Upper lobe of right lung (tissue), 1 donor: ENCODE measurements around the gene ZNF688. TPM values are rescaled to one million over a fixed set of nuclear protein-coding genes. Genes with fewer than 3 reads are reported as not detected.

Experiments
- ATAC-seq: fragments of 200-7000 bp; cut with Tn5 transposase; one replicate; pipeline ENCODE4 v1.9.1; 2020; ENCODE audit warnings: mild to moderate bottlenecking, moderate library complexity
- DNase-seq: peaks from one replicate; pipeline ENCODE4 v3.0.0-alpha.2; 2020
- H3K27ac ChIP-seq: fragments of 200-600 bp; one replicate; pipeline ENCODE4 v1.8.0; 2022
- H3K27me3 ChIP-seq: fragments of 200-600 bp; one replicate; pipeline ENCODE4 v1.8.0; 2022; ENCODE audit warnings: mild to moderate bottlenecking
- H3K36me3 ChIP-seq: fragments of 200-600 bp; one replicate; pipeline ENCODE4 v1.8.0; 2022
- H3K4me1 ChIP-seq: fragments of 200-600 bp; one replicate; pipeline ENCODE4 v1.8.0; 2022
- H3K4me3 ChIP-seq: fragments of 200-600 bp; one replicate; pipeline ENCODE4 v1.8.0; 2022; ENCODE audit warnings: mild to moderate bottlenecking
- H3K9me3 ChIP-seq: fragments of 200-600 bp; one replicate; pipeline ENCODE4 v1.8.0; 2022
- CTCF ChIP-seq: fragments of 200-600 bp; IDR thresholded peaks from one replicate; pipeline ENCODE4 v1.8.0; 2022; ENCODE audit warnings: antibody characterized with exemption
- intact Hi-C: fragments of 100-400 bp; cut with DNase I; formaldehyde crosslinking; loops from one replicate; pipeline ENCODE4 v1.11.0; 2022
- total RNA-seq: library from RNA; stranded (reverse); fragmentation: NEBNext Ultra II Directional; extraction: Animal tissue kit (Norgen Biotek cat#: 25700); gene quantifications from one replicate; pipeline ENCODE4 v1.2.1, GENCODE V29; 2021
- donor health status: DM: no; HTN: yes; CAD: no; lungs with severe emphysema.

ZNF688 gene
- total RNA-seq, 1 donor from 2014 or later = 13.1 TPM

GRCh38 chr16:30609926-30610839 lies 38.7 kb upstream of the ZNF688 start, which contains the start of gene ZNF689:
Gene ZNF689, minus strand, starts transcription at chr16:30610389. Its CDS starts 348 bp downstream, at chr16:30610041.
- H3K9me3 ChIP-seq = no peaks in the 10 kb centered on the region
- peak within 1 kb of the TSS; percentile 99 for H3K4me3 ChIP-seq
- ATAC-seq = peak; percentile 97
- peaks cover 30% of the 10 kb centered on the region for H3K36me3 ChIP-seq
- no peak for TF ChIP-seq CTCF
- peaks cover 9% of the 10 kb centered on the region for H3K4me1 ChIP-seq
- peak within 1 kb of the TSS; percentile 99 for H3K27ac ChIP-seq
- no peaks in the 10 kb centered on the region for H3K27me3 ChIP-seq
- intact Hi-C loops = no loop called here
- peak; percentile 92 for DNase-seq

GRCh38 chr16:30609002-30609925 lies 37.8 kb upstream of the ZNF688 start:
- no peaks in the 10 kb centered on the region for H3K27me3 ChIP-seq
- peaks cover 39% of the 10 kb centered on the region for H3K36me3 ChIP-seq
- intact Hi-C loops = no loop called here
- H3K9me3 ChIP-seq = no peaks in the 10 kb centered on the region
- DNase-seq (peak; percentile 86), ATAC-seq (peak; percentile 75)
- H3K4me1 ChIP-seq = peaks cover 9% of the 10 kb centered on the region
- peak overlapping the region; percentile 99 for H3K4me3 ChIP-seq
- no peak for TF ChIP-seq CTCF
- H3K27ac ChIP-seq = peak overlapping the region; percentile 99

GRCh38 chr16:30606004-30606403 lies 34.5 kb upstream of the ZNF688 start:
- Histone ChIP-seq H3K4me3 (no peak overlapping the region), H3K36me3 (peaks cover 61% of the 10 kb centered on the region), H3K4me1 (peaks cover 9% of the 10 kb centered on the region), H3K27me3 (no peaks in the 10 kb centered on the region), H3K27ac (no peak overlapping the region), H3K9me3 (no peaks in the 10 kb centered on the region)
- TF ChIP-seq CTCF = no peak
- DNase-seq (no peak), ATAC-seq (no peak)
- intact Hi-C loops = no loop called here

- no peak for TF ChIP-seq CTCF
- Histone ChIP-seq H3K4me3 (no peak overlapping the region), H3K9me3 (no peaks in the 10 kb centered on the region), H3K36me3 (peaks cover 61% of the 10 kb centered on the region), H3K27ac (no peak overlapping the region), H3K27me3 (no peaks in the 10 kb centered on the region), H3K4me1 (peaks cover 6% of the 10 kb centered on the region)
- DNase-seq (peak; percentile 70), ATAC-seq (peak; percentile 23)
- intact Hi-C loops = no loop called here
These were observed 33.6 kb upstream of the ZNF688 start for GRCh38 chr16:30605158-30605557.

GRCh38 chr16:30604316-30604947 lies 32.9 kb upstream of the ZNF688 start:
- intact Hi-C loops = no loop called here
- H3K9me3 ChIP-seq = no peaks in the 10 kb centered on the region
- no peak overlapping the region for H3K27ac ChIP-seq
- H3K36me3 ChIP-seq = peaks cover 61% of the 10 kb centered on the region
- peaks cover 6% of the 10 kb centered on the region for H3K4me1 ChIP-seq
- no peak overlapping the region for H3K4me3 ChIP-seq
- ATAC-seq = peak; percentile 5
- no peak for DNase-seq
- H3K27me3 ChIP-seq = no peaks in the 10 kb centered on the region
- no peak for TF ChIP-seq CTCF
